ENCODE results near the gene PEF1. TPM values are rescaled to one million over a fixed set of nuclear protein-coding genes. Genes with fewer than 3 reads are reported as not detected.
A peak's percentile ranks its signal among the peaks of the same experiment; 100 is the strongest.

Gene PEF1
- total and polyA plus RNA-seq, 2 experiments from 2014 or later: 22.3 to 68.5 TPM

DNA sequence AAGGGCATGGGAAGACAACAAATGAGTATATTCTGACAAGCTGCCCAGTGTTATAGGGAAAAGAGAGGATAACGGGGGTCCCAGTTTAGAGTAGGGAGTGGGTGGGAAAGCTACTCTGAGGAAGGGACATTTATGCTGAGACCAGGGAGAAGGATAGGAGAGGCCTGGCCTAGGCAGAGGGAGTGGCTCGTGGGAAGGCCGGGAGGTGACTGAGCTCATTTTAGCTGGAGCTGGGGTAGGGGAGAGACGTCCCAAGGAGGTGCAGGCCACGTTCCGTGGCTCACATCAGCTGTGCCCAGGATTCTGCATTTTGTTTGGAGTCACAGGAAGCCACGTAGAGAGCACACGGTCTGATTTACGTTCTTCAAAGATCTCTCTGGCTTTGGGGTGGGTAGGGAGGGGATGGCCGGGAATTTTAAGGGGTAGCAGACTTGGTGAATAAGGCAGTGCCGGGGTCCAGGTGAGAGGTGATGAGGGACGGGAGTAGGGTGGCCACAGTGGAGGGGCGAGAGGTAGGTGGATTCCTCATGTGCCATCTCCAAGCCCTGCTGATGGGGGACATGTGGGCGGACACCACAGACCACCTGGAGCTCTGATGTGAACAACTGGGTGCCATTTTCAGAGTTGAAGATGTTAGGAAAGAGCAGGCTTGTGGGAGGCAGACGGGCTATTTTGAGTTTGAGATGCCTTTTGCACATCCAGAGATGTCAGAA lies 63.6 kb downstream of the PEF1 start:
- Mint-ChIP-seq H3K27ac (no peak overlapping the region), H3K4me3 (no peak overlapping the region), H3K36me3 (ENCODE audit: low read depth) (no peaks in the 10 kb centered on the region), H3K9me3 (no peaks in the 10 kb centered on the region), H3K27me3 (ENCODE audit: insufficient read depth, low read depth, poor library complexity) (peaks cover 14% of the 10 kb centered on the region), H3K4me1 (peaks cover 37% of the 10 kb centered on the region)
- Histone ChIP-seq H3K4me3 (no peak overlapping the region), H3F3A (replicated peaks; ENCODE audit: low read depth) (peaks cover 5% of the 10 kb centered on the region), H3K4me1 (ENCODE audit: insufficient read depth) (peaks cover 41% of the 10 kb centered on the region), H2AFZ (no peak overlapping the region), H3K4me2 (no peak overlapping the region; the same call in 1 of the 2 replicates), H4K20me1 (replicated peaks; ENCODE audit: insufficient read depth) (no peaks in the 10 kb centered on the region; the same call in 1 of the 2 replicates), H3K36me3 (ENCODE audit: insufficient read depth) (no peaks in the 10 kb centered on the region), H3K27me3 (ENCODE audit: insufficient read depth) (no peaks in the 10 kb centered on the region), H3K79me2 (replicated peaks; ENCODE audit: insufficient read depth) (no peaks in the 10 kb centered on the region), H3K27ac (ENCODE audit: low read depth) (0 out of 2 replicates have a peak overlapping the region, but pooled peaks have one; percentile 14), H3K9me2 (ENCODE audit: insufficient read depth) (no peaks in the 10 kb centered on the region)
- DNase-seq (ENCODE audit: low spot score) (no peak), ATAC-seq (no peak)
- TF ChIP-seq POLR2AphosphoS5 (IDR thresholded peaks at IDR 0.05; ENCODE audit: low read depth) (no peak), CREB1 (CRISPR knock-in tag; IDR thresholded peaks at IDR 0.05; ENCODE audit: low read depth) (no peak), NANOG (IDR thresholded peaks at IDR 0.05; ENCODE audit: borderline replicate concordance) (no peak), EZH2 (IDR thresholded peaks at IDR 0.05; ENCODE audit: low read depth, unreplicated experiment) (no peak), ZNF331 (CRISPR knock-in tag; IDR thresholded peaks at IDR 0.05; ENCODE audit: low read depth) (no peak), STAT1 (IDR thresholded peaks at IDR 0.05; ENCODE audit: unreplicated experiment) (no peak), ZNF462 (CRISPR knock-in tag; IDR thresholded peaks at IDR 0.05) (no peak), REST (IDR thresholded peaks at IDR 0.05; ENCODE audit: unreplicated experiment) (no peak), ZNF114 (CRISPR knock-in tag; IDR thresholded peaks at IDR 0.05) (no peak), EZH2phosphoT487 (IDR thresholded peaks at IDR 0.05; ENCODE audit: unreplicated experiment) (no peak), JUNB (IDR thresholded peaks at IDR 0.05; ENCODE audit: unreplicated experiment) (no peak), CTCF (conservative IDR thresholded peaks at IDR 0.05; ENCODE audit: low read depth in 2 of 2) (no peak)
- TF ChIP-seq, protein P1, sequence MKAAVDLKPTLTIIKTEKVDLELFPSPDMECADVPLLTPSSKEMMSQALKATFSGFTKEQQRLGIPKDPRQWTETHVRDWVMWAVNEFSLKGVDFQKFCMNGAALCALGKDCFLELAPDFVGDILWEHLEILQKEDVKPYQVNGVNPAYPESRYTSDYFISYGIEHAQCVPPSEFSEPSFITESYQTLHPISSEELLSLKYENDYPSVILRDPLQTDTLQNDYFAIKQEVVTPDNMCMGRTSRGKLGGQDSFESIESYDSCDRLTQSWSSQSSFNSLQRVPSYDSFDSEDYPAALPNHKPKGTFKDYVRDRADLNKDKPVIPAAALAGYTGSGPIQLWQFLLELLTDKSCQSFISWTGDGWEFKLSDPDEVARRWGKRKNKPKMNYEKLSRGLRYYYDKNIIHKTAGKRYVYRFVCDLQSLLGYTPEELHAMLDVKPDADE (IDR thresholded peaks at IDR 0.05): no peak

All from GM23338 (cell line).